ENCODE measurements around the gene ABCG2.

DNA sequence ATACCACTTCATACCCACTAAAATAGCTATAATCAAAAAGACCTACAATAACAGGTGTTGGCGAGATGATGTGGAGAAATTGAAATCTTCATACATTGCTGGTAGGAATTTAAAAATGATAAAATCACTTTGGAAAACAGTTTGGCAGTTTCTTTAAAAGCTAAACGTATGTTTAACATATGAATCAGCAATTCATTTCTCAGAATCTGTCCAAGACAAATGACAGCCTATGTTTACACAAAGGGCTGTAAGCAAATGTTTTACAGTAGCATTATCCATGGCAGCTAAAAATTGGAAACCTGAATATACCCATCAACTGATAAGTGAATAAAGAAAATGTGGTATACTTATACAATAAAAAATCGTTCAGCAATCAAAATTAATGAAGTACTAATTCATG is 33.0 kb upstream of the ABCG2 start:
- TF ChIP-seq POLR2AphosphoS5 (IDR thresholded peaks at IDR 0.05) (no peak), POLR2A (IDR thresholded peaks at IDR 0.05) (no peak)
